Measurements from ENCODE around the gene PAK4. TPM values are rescaled to one million over a fixed set of nuclear protein-coding genes. Genes with fewer than 3 reads are reported as not detected.

Gene PAK4
- total RNA-seq, 2 experiments from 2014 or later = 9.8 to 11.5 TPM

DNA sequence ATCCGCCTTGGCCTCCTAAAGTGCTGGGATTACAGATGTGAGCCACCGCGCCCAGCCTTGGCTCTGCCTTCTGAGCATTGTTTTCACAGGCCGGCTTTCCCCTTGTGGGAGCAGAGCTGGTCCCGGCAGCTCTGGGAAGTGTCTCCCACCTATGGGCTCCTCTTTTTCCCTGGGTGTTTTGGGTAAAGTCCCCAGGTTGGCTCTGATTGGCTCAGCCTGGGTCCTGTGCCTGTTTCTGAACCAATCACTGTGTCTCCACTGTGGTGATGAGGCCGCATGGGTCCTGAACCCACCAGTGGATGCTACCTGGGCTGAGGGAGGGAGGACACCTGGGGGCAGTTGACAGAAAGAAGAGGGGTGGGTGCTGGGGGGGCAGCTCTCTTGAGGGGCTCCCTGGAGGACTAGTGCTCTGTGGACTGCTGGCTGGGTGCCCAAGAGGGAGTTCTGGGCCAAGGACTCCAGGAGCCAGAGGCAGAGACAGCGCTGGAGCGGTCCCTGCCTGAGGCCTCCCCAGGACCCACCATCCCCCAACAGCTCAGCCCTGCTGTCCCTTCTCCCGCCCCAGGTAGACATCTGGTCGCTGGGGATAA is 51.6 kb downstream of the PAK4 start:
- peaks cover 2% of the 10 kb centered on the region for H3K36me3 Mint-ChIP-seq (ENCODE audit: low read depth)

DNA sequence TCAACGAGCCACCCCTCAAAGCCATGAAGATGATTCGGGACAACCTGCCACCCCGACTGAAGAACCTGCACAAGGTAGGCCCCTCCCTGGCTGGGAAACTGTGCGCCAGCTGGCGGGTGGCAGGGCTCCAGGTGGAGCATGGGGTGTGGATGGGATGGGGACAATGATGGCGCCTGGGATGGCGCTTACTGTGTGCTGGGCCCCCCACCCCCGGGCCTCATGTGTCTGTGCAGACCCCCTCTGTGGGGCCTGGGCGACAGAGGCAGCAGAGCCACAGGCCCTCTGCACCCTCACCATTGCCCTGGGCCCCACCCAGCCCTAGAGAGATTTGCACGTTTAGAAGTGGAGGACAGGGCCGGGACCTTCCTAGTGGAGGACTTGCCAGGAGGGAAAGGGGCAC is 52.1 kb downstream of the PAK4 start:
- H3K27ac Mint-ChIP-seq = no peak overlapping the region
- no peaks in the 10 kb centered on the region for H3K9me3 Mint-ChIP-seq
- ChIA-PET POLR2A (no interaction called here), CTCF (interaction anchor here (1.5 kb wide), 1 partner anchor 9 kb away, joined by 3 read pairs; no protein-coding TSS in a partner anchor)
- H3K27me3 Mint-ChIP-seq = no peaks in the 10 kb centered on the region
- H3K36me3 Mint-ChIP-seq (ENCODE audit: low read depth) = peaks cover under 1% of the 10 kb centered on the region
- H3K4me1 Mint-ChIP-seq (ENCODE audit: low read depth) = no peaks in the 10 kb centered on the region
- intact Hi-C loops (cut with micrococcal nuclease) = no loop called here
- no peak for ATAC-seq
- DNase-seq = no peak
- TF ChIP-seq, protein P1, sequence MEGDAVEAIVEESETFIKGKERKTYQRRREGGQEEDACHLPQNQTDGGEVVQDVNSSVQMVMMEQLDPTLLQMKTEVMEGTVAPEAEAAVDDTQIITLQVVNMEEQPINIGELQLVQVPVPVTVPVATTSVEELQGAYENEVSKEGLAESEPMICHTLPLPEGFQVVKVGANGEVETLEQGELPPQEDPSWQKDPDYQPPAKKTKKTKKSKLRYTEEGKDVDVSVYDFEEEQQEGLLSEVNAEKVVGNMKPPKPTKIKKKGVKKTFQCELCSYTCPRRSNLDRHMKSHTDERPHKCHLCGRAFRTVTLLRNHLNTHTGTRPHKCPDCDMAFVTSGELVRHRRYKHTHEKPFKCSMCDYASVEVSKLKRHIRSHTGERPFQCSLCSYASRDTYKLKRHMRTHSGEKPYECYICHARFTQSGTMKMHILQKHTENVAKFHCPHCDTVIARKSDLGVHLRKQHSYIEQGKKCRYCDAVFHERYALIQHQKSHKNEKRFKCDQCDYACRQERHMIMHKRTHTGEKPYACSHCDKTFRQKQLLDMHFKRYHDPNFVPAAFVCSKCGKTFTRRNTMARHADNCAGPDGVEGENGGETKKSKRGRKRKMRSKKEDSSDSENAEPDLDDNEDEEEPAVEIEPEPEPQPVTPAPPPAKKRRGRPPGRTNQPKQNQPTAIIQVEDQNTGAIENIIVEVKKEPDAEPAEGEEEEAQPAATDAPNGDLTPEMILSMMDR (IDR thresholded peaks at IDR 0.05) = no peak
- no peak overlapping the region for H3K4me3 Mint-ChIP-seq

More for the DNA sequence above, 51.6 kb downstream of the PAK4 start:
- no peaks in the 10 kb centered on the region for H3K27me3 Mint-ChIP-seq
- POLR2A ChIA-PET = interaction anchor here (0.6 kb wide), 1 partner anchor 392 kb away, joined by 3 read pairs; no protein-coding TSS in a partner anchor
- CTCF ChIA-PET = interaction anchor here (1.5 kb wide), 1 partner anchor 9 kb away, joined by 3 read pairs; no protein-coding TSS in a partner anchor
- DNase-seq (no peak), ATAC-seq (no peak)
- TF ChIP-seq, protein P1 (IDR thresholded peaks at IDR 0.05) = no peak
- no peak overlapping the region for H3K4me3 Mint-ChIP-seq
- H3K4me1 Mint-ChIP-seq (ENCODE audit: low read depth) = no peaks in the 10 kb centered on the region
- no peaks in the 10 kb centered on the region for H3K9me3 Mint-ChIP-seq
- no peak overlapping the region for H3K27ac Mint-ChIP-seq
- intact Hi-C loops (cut with micrococcal nuclease) = no loop called here

GRCh38 chr19:39178296-39179006 is 52.9 kb downstream of the PAK4 start:
- Mint-ChIP-seq H3K9me3 (no peaks in the 10 kb centered on the region), H3K36me3 (ENCODE audit: low read depth) (no peaks in the 10 kb centered on the region), H3K4me1 (ENCODE audit: low read depth) (no peaks in the 10 kb centered on the region), H3K4me3 (no peak overlapping the region), H3K27ac (no peak overlapping the region), H3K27me3 (no peaks in the 10 kb centered on the region)
- no peak for DNase-seq
- ATAC-seq = no peak
- intact Hi-C loops (cut with micrococcal nuclease) = no loop called here
- POLR2A ChIA-PET = no interaction called here
- TF ChIP-seq, protein P1 (IDR thresholded peaks at IDR 0.05) = no peak
- CTCF ChIA-PET = no interaction called here

DNA sequence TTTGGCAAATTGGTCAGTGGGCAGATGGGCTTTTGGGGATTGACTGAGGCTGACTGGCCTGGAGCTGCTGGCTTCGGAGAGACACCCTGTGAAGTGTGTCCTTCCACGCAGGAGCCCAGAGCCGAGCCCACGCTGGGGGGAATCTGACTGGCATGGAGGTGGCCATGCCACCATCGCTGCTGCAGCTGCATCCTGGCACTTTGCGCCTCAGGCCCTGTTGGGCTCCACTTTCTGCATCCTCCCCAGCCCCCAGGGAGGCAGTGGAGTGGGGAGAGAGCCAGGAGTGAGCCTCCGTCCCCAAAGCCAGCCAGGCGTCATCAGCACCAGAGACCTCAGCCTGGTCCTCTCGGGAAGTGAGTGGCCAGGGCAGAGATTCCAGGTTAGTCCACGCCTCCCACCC is 54.2 kb downstream of the PAK4 start:
- Mint-ChIP-seq H3K4me1 (ENCODE audit: low read depth) (no peaks in the 10 kb centered on the region), H3K27me3 (no peaks in the 10 kb centered on the region), H3K27ac (no peak overlapping the region), H3K4me3 (no peak overlapping the region), H3K9me3 (no peaks in the 10 kb centered on the region), H3K36me3 (ENCODE audit: low read depth) (no peaks in the 10 kb centered on the region)
- POLR2A ChIA-PET = no interaction called here
- CTCF ChIA-PET = no interaction called here
- TF ChIP-seq, protein P1 (IDR thresholded peaks at IDR 0.05) = no peak
- ATAC-seq = no peak
- no peak for DNase-seq
- intact Hi-C loops (cut with micrococcal nuclease) = no loop called here

- no peak for ATAC-seq
- ChIA-PET POLR2A (no interaction called here), CTCF (no interaction called here)
- no peaks in the 10 kb centered on the region for H3K36me3 Mint-ChIP-seq (ENCODE audit: low read depth)
- intact Hi-C loops (cut with micrococcal nuclease) = no loop called here
- no peak overlapping the region for H3K27ac Mint-ChIP-seq
- H3K4me3 Mint-ChIP-seq = no peak overlapping the region
- H3K4me1 Mint-ChIP-seq (ENCODE audit: low read depth) = no peaks in the 10 kb centered on the region
- no peak for DNase-seq
- H3K9me3 Mint-ChIP-seq = no peaks in the 10 kb centered on the region
- no peaks in the 10 kb centered on the region for H3K27me3 Mint-ChIP-seq
- TF ChIP-seq, protein P1 (IDR thresholded peaks at IDR 0.05) = no peak
Observed at GRCh38 chr19:39180749-39181148, 55.2 kb downstream of the PAK4 start.

Measured in activated CD8-positive, alpha-beta T cell treated with anti-CD3 and anti-CD28 coated beads for 36 hours (primary cell).